ENCODE measurements around the gene TRPC4.

Gene TRPC4

DNA sequence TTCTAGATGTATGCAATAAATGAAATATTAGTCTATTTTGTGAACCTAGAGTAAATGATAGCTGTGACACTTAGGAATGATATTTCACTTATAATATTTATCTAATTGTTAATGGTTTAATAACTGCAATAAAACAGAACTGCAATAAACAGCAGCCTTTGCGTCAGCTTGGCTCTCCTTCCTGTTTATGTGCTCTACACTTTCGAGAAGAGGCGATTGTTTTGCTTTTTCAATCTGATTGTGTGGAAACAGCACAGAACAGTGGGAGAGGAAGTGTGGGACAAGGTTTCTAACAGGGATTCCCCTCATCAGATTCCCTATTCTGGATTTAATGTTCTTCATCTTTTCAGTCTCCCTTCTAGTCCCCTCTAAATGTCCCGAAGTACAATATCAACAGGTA is 17.3 kb upstream of the TRPC4 start:
- no peaks in the 10 kb centered on the region for H3K36me3 ChIP-seq (ENCODE audit: control insufficient read depth, insufficient read depth, low read length)
- TF ChIP-seq, protein P1, sequence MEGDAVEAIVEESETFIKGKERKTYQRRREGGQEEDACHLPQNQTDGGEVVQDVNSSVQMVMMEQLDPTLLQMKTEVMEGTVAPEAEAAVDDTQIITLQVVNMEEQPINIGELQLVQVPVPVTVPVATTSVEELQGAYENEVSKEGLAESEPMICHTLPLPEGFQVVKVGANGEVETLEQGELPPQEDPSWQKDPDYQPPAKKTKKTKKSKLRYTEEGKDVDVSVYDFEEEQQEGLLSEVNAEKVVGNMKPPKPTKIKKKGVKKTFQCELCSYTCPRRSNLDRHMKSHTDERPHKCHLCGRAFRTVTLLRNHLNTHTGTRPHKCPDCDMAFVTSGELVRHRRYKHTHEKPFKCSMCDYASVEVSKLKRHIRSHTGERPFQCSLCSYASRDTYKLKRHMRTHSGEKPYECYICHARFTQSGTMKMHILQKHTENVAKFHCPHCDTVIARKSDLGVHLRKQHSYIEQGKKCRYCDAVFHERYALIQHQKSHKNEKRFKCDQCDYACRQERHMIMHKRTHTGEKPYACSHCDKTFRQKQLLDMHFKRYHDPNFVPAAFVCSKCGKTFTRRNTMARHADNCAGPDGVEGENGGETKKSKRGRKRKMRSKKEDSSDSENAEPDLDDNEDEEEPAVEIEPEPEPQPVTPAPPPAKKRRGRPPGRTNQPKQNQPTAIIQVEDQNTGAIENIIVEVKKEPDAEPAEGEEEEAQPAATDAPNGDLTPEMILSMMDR (IDR thresholded peaks at IDR 0.05; ENCODE audit: insufficient read depth, low read length, poor library complexity, severe bottlenecking): no peak
- DNase-seq (ENCODE audit: extremely low read depth, insufficient read length): no peak
- no peak overlapping the region for H3K4me3 ChIP-seq (replicated peaks; ENCODE audit: low read depth, low read length)
- no peaks in the 10 kb centered on the region for H3K27me3 ChIP-seq (replicated peaks; ENCODE audit: control insufficient read depth, insufficient read depth, low read length)

DNA sequence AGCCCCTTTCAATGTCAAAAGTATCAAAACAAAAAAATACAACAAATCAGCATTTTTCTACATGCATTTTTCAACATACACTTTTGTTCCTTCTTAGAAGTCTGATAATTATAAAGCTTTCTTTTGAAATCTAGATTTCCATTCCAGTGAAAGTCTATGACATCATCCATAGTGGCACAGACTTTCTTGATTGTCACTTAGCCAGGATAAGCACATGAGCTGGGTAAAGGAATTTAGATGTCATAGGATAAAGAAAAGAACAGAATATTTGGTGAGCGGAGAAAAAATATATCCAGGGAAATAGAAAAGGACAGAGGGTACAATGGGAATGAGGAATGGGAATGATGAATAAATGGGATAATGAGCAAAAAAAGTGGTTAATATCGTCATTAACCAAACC is 15.1 kb upstream of the TRPC4 start:
- H3K27me3 ChIP-seq (replicated peaks; ENCODE audit: control insufficient read depth, insufficient read depth, low read length): no peaks in the 10 kb centered on the region
- H3K4me3 ChIP-seq (replicated peaks; ENCODE audit: low read depth, low read length): no peak overlapping the region
- no peak for DNase-seq (ENCODE audit: extremely low read depth, insufficient read length)
- H3K36me3 ChIP-seq (ENCODE audit: control insufficient read depth, insufficient read depth, low read length): no peaks in the 10 kb centered on the region
- TF ChIP-seq, protein P1 (IDR thresholded peaks at IDR 0.05; ENCODE audit: insufficient read depth, low read length, poor library complexity, severe bottlenecking): no peak

- no peaks in the 10 kb centered on the region for H3K36me3 ChIP-seq (ENCODE audit: control insufficient read depth, insufficient read depth, low read length)
- H3K27me3 ChIP-seq (replicated peaks; ENCODE audit: control insufficient read depth, insufficient read depth, low read length): no peaks in the 10 kb centered on the region
- H3K4me3 ChIP-seq (replicated peaks; ENCODE audit: low read depth, low read length): no peak overlapping the region
- TF ChIP-seq, protein P1 (IDR thresholded peaks at IDR 0.05; ENCODE audit: insufficient read depth, low read length, poor library complexity, severe bottlenecking): no peak
- DNase-seq (ENCODE audit: extremely low read depth, insufficient read length): no peak
Measured at GRCh38 chr13:37884026-37884425, 14.5 kb upstream of the TRPC4 start.

- Histone ChIP-seq H3K4me3 (replicated peaks; ENCODE audit: low read depth, low read length) (no peak overlapping the region), H3K36me3 (ENCODE audit: control insufficient read depth, insufficient read depth, low read length) (no peaks in the 10 kb centered on the region), H3K27me3 (replicated peaks; ENCODE audit: control insufficient read depth, insufficient read depth, low read length) (no peaks in the 10 kb centered on the region)
- no peak for DNase-seq (ENCODE audit: extremely low read depth, insufficient read length)
- TF ChIP-seq, protein P1 (IDR thresholded peaks at IDR 0.05; ENCODE audit: insufficient read depth, low read length, poor library complexity, severe bottlenecking): no peak
Measured at GRCh38 chr13:37878921-37879320, 9.3 kb upstream of the TRPC4 start.

DNA sequence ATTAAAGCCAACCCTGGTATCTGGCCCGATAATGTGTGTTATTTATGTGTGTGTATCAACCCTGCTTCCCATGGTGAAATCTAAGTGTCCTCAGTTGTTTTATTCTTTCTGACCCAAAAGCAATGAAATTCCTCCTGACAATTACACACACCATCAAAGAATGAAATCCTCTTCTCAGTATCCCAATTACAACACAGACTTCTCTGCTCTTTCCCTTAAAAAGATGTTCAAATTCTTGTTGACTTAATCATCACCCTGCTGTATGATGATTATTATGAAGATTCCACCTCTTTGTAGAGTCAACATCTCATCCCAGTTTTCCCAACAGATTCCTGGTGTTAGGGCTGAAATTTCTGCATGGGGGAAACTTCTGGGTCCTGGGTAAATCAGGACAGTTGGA is 8.9 kb upstream of the TRPC4 start:
- H3K36me3 ChIP-seq (ENCODE audit: control insufficient read depth, insufficient read depth, low read length): no peaks in the 10 kb centered on the region
- TF ChIP-seq, protein P1 (IDR thresholded peaks at IDR 0.05; ENCODE audit: insufficient read depth, low read length, poor library complexity, severe bottlenecking): no peak

GRCh38 chr13:37870895-37871550 is 1.5 kb upstream of the TRPC4 start:
- no peak for DNase-seq (ENCODE audit: extremely low read depth, insufficient read length)
- TF ChIP-seq, protein P1 (IDR thresholded peaks at IDR 0.05; ENCODE audit: insufficient read depth, low read length, poor library complexity, severe bottlenecking): no peak
- Histone ChIP-seq H3K27me3 (replicated peaks; ENCODE audit: control insufficient read depth, insufficient read depth, low read length) (no peaks in the 10 kb centered on the region), H3K4me3 (replicated peaks; ENCODE audit: low read depth, low read length) (no peak overlapping the region), H3K36me3 (ENCODE audit: control insufficient read depth, insufficient read depth, low read length) (no peaks in the 10 kb centered on the region)

More for the DNA sequence above, 8.9 kb upstream of the TRPC4 start:
- Histone ChIP-seq H3K4me3 (replicated peaks; ENCODE audit: low read depth, low read length) (no peak overlapping the region), H3K27me3 (replicated peaks; ENCODE audit: control insufficient read depth, insufficient read depth, low read length) (no peaks in the 10 kb centered on the region)
- no peak for DNase-seq (ENCODE audit: extremely low read depth, insufficient read length)
